Parathyroid adenoma (tissue), 2 donors: Measurements from ENCODE around the gene STOML1.

Experiments
- H2AFZ ChIP-seq: fragments of 300-600 bp; sonication (generic); one replicate; pipeline ENCODE4 v1.7.0; 2017; ENCODE audit warnings: antibody characterized with exemption, mild to moderate bottlenecking
- H3K27ac ChIP-seq: fragments of 300-600 bp; sonication (generic); one replicate; pipeline ENCODE4 v1.7.0; 2017
- H3K27me3 ChIP-seq: fragments of 300-600 bp; sonication (generic); one replicate; pipeline ENCODE4 v1.7.0; 2017; ENCODE audit warnings: low read length; ENCODE audit not compliant: control insufficient read depth, insufficient read depth
- H3K36me3 ChIP-seq: fragments of 300-600 bp; sonication (generic); one replicate; pipeline ENCODE4 v1.7.0; 2017; ENCODE audit warnings: low read length; ENCODE audit not compliant: control insufficient read depth, insufficient read depth
- H3K4me1 ChIP-seq: fragments of 300-600 bp; sonication (generic); one replicate; pipeline ENCODE4 v1.7.0; 2017; ENCODE audit warnings: control low read depth
- H3K4me2 ChIP-seq: fragments of 300-600 bp; sonication (generic); one replicate; pipeline ENCODE4 v1.7.0; 2017; ENCODE audit warnings: low read length
- H3K4me3 ChIP-seq: fragments of 300-600 bp; sonication (generic); one replicate; pipeline ENCODE4 v1.7.0; 2017; ENCODE audit warnings: low read depth, low read length
- H3K79me2 ChIP-seq: fragments of 300-600 bp; sonication (generic); one replicate; pipeline ENCODE4 v1.7.0; 2017; ENCODE audit warnings: control low read depth
- H3K9ac ChIP-seq: fragments of 300-600 bp; sonication (generic); one replicate; pipeline ENCODE4 v1.7.0; 2017; ENCODE audit warnings: mild to moderate bottlenecking
- H3K9me3 ChIP-seq: fragments of 300-600 bp; sonication (generic); one replicate; pipeline ENCODE4 v1.7.0; 2017; ENCODE audit warnings: low read length; ENCODE audit not compliant: control insufficient read depth
- CTCF ChIP-seq: fragments of 300-600 bp; sonication (generic); IDR thresholded peaks from one replicate; pipeline ENCODE4 v1.7.0; 2017; ENCODE audit warnings: antibody characterized with exemption, mild to moderate bottlenecking
- donor health status: primary hyperparathyroidism.

The STOML1 gene

GRCh38 chr15:73936181-73936580 is 55.9 kb downstream of the STOML1 start:
- peak; percentile 27 for TF ChIP-seq CTCF
- Histone ChIP-seq H2AFZ (peak overlapping the region; percentile 22), H3K9ac (no peak overlapping the region), H3K4me2 (peak overlapping the region; percentile 33), H3K79me2 (peaks cover 6% of the 10 kb centered on the region), H3K9me3 (no peaks in the 10 kb centered on the region), H3K4me1 (peaks cover 36% of the 10 kb centered on the region), H3K27ac (peak overlapping the region; percentile 79), H3K27me3 (no peaks in the 10 kb centered on the region), H3K4me3 (no peak overlapping the region), H3K36me3 (no peaks in the 10 kb centered on the region)

- Histone ChIP-seq H3K4me1 (peaks cover 30% of the 10 kb centered on the region), H2AFZ (no peak overlapping the region), H3K4me3 (no peak overlapping the region), H3K9ac (no peak overlapping the region), H3K36me3 (no peaks in the 10 kb centered on the region), H3K9me3 (no peaks in the 10 kb centered on the region), H3K79me2 (peaks cover 6% of the 10 kb centered on the region), H3K4me2 (no peak overlapping the region), H3K27ac (peak overlapping the region; percentile 79), H3K27me3 (no peaks in the 10 kb centered on the region)
- no peak for TF ChIP-seq CTCF
These were observed 56.5 kb downstream of the STOML1 start for GRCh38 chr15:73935547-73935946.

- Histone ChIP-seq H3K4me1 (peaks cover 17% of the 10 kb centered on the region), H3K9me3 (no peaks in the 10 kb centered on the region), H3K27ac (peak overlapping the region; percentile 79), H3K36me3 (no peaks in the 10 kb centered on the region), H3K4me2 (no peak overlapping the region), H3K79me2 (peaks cover 13% of the 10 kb centered on the region), H3K9ac (no peak overlapping the region), H2AFZ (no peak overlapping the region), H3K4me3 (no peak overlapping the region), H3K27me3 (no peaks in the 10 kb centered on the region)
- no peak for TF ChIP-seq CTCF
These were observed 57.8 kb downstream of the STOML1 start for GRCh38 chr15:73934281-73934680.

- H3K36me3 ChIP-seq: no peaks in the 10 kb centered on the region
- H3K4me1 ChIP-seq: peaks cover 9% of the 10 kb centered on the region
- no peak overlapping the region for H3K4me2 ChIP-seq
- H3K9ac ChIP-seq: no peak overlapping the region
- H3K79me2 ChIP-seq: peaks cover 15% of the 10 kb centered on the region
- H3K27me3 ChIP-seq: no peaks in the 10 kb centered on the region
- no peak overlapping the region for H2AFZ ChIP-seq
- no peak overlapping the region for H3K27ac ChIP-seq
- no peak overlapping the region for H3K4me3 ChIP-seq
- H3K9me3 ChIP-seq: no peaks in the 10 kb centered on the region
- no peak for TF ChIP-seq CTCF
These were observed 59.5 kb downstream of the STOML1 start for GRCh38 chr15:73932381-73933191.

- H3K9me3 ChIP-seq: no peaks in the 10 kb centered on the region
- H3K4me1 ChIP-seq: peaks cover 5% of the 10 kb centered on the region
- H3K27ac ChIP-seq: no peak overlapping the region
- no peak overlapping the region for H3K4me3 ChIP-seq
- TF ChIP-seq CTCF: no peak
- no peak overlapping the region for H3K4me2 ChIP-seq
- peaks cover 11% of the 10 kb centered on the region for H3K79me2 ChIP-seq
- no peaks in the 10 kb centered on the region for H3K27me3 ChIP-seq
- H3K36me3 ChIP-seq: no peaks in the 10 kb centered on the region
- no peak overlapping the region for H2AFZ ChIP-seq
- H3K9ac ChIP-seq: no peak overlapping the region
These were observed 60.7 kb downstream of the STOML1 start for GRCh38 chr15:73931441-73931840.
